ENCODE measurements around the gene OR6J1. TPM values are rescaled to one million over a fixed set of nuclear protein-coding genes. Genes with fewer than 3 reads are reported as not detected.

The OR6J1 gene
- total and polyA plus RNA-seq, 2 donors (not counting 3 experiments of a cell fraction or from before 2014, with no cell fraction given): not detected

DNA sequence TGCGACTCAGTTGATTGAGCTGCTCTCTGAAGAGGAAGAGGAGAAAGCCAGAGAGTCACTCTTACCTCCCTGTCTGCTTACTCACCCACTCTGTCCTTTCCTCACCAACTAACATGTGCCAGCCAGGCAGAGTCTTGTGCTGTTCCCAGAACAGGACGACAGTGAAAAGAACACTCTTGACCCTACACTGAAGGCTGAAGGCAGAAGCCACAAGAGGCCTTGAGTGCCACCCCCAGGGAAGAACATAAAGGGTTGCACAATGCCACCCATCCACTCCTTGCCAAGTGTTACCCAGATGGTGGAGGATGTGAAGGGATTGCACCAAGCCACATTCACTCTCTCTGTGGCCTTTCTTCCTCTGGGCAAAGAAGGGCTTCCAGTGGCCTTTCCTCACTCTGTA lies 33.2 kb downstream of the OR6J1 start:
- FAIRE-seq (no peak), DNase-seq (ENCODE audit: low read depth, low spot score) (no peak)
- ChIA-PET POLR2A (no interaction called here), CTCF (interaction anchor here (0.6 kb wide), 1 partner anchor 12 kb away, joined by 3 read pairs; no protein-coding TSS in a partner anchor)
- Histone ChIP-seq H2AFZ (ENCODE audit: low read depth, low read length) (no peak overlapping the region), H3K27me3 (ENCODE audit: control insufficient read depth in 2 of 2, insufficient read depth in 2 of 2, low read length in 2 of 2) (no peaks in the 10 kb centered on the region), H3K4me1 (ENCODE audit: control insufficient read depth, extremely low read depth, insufficient read depth, low read length) (peaks cover 20% of the 10 kb centered on the region), H3K9ac (replicated peaks; ENCODE audit: extremely low read depth, insufficient read depth, low read length) (no peak overlapping the region), H3K4me3 (replicated peaks in 1 of 3; ENCODE audit: insufficient read depth in 1 of 3, low read depth in 1 of 3, low read length in 3 of 3) (no peak overlapping the region), H3K27ac (ENCODE audit: insufficient read depth, low read depth, low read length) (no peak overlapping the region), H3K9me3 (replicated peaks; ENCODE audit: control insufficient read depth, insufficient read depth, low read length) (no peaks in the 10 kb centered on the region), H4K20me1 (replicated peaks; ENCODE audit: control insufficient read depth, extremely low read depth, insufficient read depth, low read length) (no peaks in the 10 kb centered on the region), H3K4me2 (ENCODE audit: insufficient read depth, low read length) (no peak overlapping the region), H3K9me1 (replicated peaks; ENCODE audit: control insufficient read depth, extremely low read depth, insufficient read depth, low read length) (no peaks in the 10 kb centered on the region), H3K36me3 (ENCODE audit: control insufficient read depth in 2 of 2, extremely low read depth in 1 of 2, insufficient read depth in 2 of 2, low read length in 2 of 2) (peaks cover 16 to 29% of the 10 kb centered on the region in 2 experiments), H3K79me2 (ENCODE audit: control insufficient read depth, insufficient read depth, low read length) (no peaks in the 10 kb centered on the region)
- BruUV-seq (replicated peaks): no TSS peak
- intact Hi-C loops (cut with micrococcal nuclease): no loop called here
- no peak for TF ChIP-seq JUN (IDR thresholded peaks at IDR 0.05; ENCODE audit: borderline replicate concordance, insufficient read depth, insufficient read length, low read depth)
- no peak for TF ChIP-seq MYC (IDR thresholded peaks at IDR 0.05; ENCODE audit: low read depth, low read length)
- TF ChIP-seq, protein P1, sequence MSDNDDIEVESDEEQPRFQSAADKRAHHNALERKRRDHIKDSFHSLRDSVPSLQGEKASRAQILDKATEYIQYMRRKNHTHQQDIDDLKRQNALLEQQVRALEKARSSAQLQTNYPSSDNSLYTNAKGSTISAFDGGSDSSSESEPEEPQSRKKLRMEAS (IDR thresholded peaks at IDR 0.05; ENCODE audit: insufficient read depth, insufficient read length): no peak
- TF ChIP-seq POLR2A (IDR thresholded peaks at IDR 0.05; ENCODE audit: low read depth, low read length): no peak
- TF ChIP-seq FOS (IDR thresholded peaks at IDR 0.05; ENCODE audit: borderline replicate concordance, insufficient read depth, low read length): no peak
- dilution Hi-C loops (cut with MboI; ENCODE audit: extremely low pct_ligation_motif_present, low sequenced_read_pairs): no loop called here

DNA sequence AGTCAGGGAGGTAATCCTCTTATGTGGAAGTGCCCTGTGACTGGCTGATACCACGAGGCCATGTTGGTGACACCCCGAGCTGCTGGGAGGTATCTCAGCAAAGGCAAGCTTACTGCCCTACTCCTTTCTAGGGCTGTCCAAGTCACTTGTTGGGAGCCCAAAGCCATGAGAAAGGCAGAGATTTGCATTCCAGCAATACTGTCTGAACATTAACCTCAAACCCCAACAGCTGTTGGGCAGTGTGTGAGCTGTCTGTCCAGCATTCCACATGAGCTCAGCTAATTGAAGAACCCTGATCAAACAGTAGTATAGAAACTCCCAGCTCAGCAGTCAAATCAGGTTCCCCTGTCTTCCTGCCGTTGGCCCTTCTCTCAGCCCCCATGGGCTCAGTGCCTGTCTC lies 36.9 kb downstream of the OR6J1 start:
- no peak overlapping the region for H3K27ac ChIP-seq (ENCODE audit: insufficient read depth, low read depth, low read length)
- H3K4me1 ChIP-seq (ENCODE audit: control insufficient read depth, extremely low read depth, insufficient read depth, low read length): peaks cover 3% of the 10 kb centered on the region
- no peaks in the 10 kb centered on the region for H3K27me3 ChIP-seq (ENCODE audit: control insufficient read depth in 2 of 2, insufficient read depth in 2 of 2, low read length in 2 of 2)
- no peaks in the 10 kb centered on the region for H3K79me2 ChIP-seq (ENCODE audit: control insufficient read depth, insufficient read depth, low read length)
- H3K36me3 ChIP-seq (ENCODE audit: control insufficient read depth in 2 of 2, extremely low read depth in 1 of 2, insufficient read depth in 2 of 2, low read length in 2 of 2): peaks cover 19 to 43% of the 10 kb centered on the region in 2 experiments
- H3K9me1 ChIP-seq (replicated peaks; ENCODE audit: control insufficient read depth, extremely low read depth, insufficient read depth, low read length): no peaks in the 10 kb centered on the region
- dilution Hi-C loops (cut with MboI; ENCODE audit: extremely low pct_ligation_motif_present, low sequenced_read_pairs) (no loop called here), intact Hi-C loops (cut with micrococcal nuclease) (no loop called here)
- CTCF ChIA-PET: interaction anchor here (1.2 to 1.5 kb wide), 2 partner anchors 9 to 37 kb away, joined by 4 to 6 read pairs; no protein-coding TSS in a partner anchor
- TF ChIP-seq, protein P1 (IDR thresholded peaks at IDR 0.05; ENCODE audit: insufficient read depth, insufficient read length): no peak
- no peaks in the 10 kb centered on the region for H3K9me3 ChIP-seq (replicated peaks; ENCODE audit: control insufficient read depth, insufficient read depth, low read length)
- no peak overlapping the region for H2AFZ ChIP-seq (ENCODE audit: low read depth, low read length)
- H3K9ac ChIP-seq (replicated peaks; ENCODE audit: extremely low read depth, insufficient read depth, low read length): no peak overlapping the region
- POLR2A ChIA-PET: no interaction called here
- FAIRE-seq: no peak
- no peak overlapping the region for H3K4me3 ChIP-seq (replicated peaks in 1 of 3; ENCODE audit: insufficient read depth in 1 of 3, low read depth in 1 of 3, low read length in 3 of 3)
- no TSS peak for BruUV-seq (replicated peaks)
- DNase-seq (ENCODE audit: low read depth, low spot score): no peak
- H4K20me1 ChIP-seq (replicated peaks; ENCODE audit: control insufficient read depth, extremely low read depth, insufficient read depth, low read length): no peaks in the 10 kb centered on the region
- no peak overlapping the region for H3K4me2 ChIP-seq (ENCODE audit: insufficient read depth, low read length)
